ENCODE data around the gene TLCD5.

The TLCD5 gene

DNA sequence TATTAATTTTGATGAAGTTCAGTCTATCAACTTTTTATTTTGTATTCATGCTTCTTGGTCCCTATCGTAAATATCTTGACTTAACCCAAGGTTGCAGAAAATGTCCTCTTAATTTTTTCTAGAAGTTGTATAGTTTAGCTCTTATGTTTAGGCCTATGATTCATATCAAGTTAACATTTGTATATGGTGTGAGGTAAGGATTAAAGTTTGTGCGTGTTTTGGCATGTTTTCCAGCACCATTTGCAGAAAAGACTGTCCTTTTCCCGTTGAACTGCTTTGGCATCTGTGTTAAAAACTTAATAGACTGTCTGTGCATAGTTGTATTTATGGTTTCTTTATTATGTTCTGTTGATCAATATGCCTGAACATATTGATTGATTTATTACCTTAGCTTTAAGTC is 53.4 kb downstream of the TLCD5 start:
- no peak for DNase-seq

DNA sequence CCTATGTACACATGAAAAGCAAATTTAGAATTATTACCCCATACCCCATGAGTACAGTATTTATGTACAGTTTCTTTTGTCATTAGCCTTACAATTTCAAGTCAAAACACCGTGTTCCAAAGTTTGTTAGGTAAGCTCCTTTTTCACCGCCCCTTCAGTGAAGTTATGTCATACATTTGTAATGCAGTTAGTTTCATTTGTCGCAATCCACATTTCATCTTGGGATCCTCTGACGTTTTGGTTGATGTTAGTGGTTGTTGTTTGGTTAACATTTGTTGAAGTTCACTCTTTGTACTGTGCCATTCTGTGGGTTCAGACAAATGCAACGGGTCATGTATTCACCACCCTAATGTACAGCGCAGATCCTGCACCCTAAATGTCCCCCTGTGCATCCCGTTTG is 56.3 kb downstream of the TLCD5 start:
- DNase-seq: no peak
